Measurements from ENCODE around the gene GPR89B. TPM values are rescaled to one million over a fixed set of nuclear protein-coding genes. Genes with fewer than 3 reads are reported as not detected.
"Not testable (repeated sequence)": the region's sequence is repeated elsewhere in the genome, so short reads cannot be mapped to it uniquely, and the experiment has no call there.

Gene GPR89B
- total RNA-seq, 1 experiment from 2014 or later = 29.7 TPM

GRCh38 chr1:147912553-147912952, 15.7 kb upstream of the GPR89B start:
- DNase-seq = peak in 1 of 2 experiments; percentile 20
- H3K4me1 ChIP-seq = no peaks in the 10 kb centered on the region
- H3K4me3 ChIP-seq = no peak overlapping the region
- H3K9me3 ChIP-seq (replicated peaks) = no peaks in the 10 kb centered on the region
- no peak overlapping the region for H3K27ac ChIP-seq
- no peaks in the 10 kb centered on the region for H3K27me3 ChIP-seq
- no peaks in the 10 kb centered on the region for H3K36me3 ChIP-seq

- H3K27me3 ChIP-seq = no peaks in the 10 kb centered on the region
- no peaks in the 10 kb centered on the region for H3K36me3 ChIP-seq
- H3K9me3 ChIP-seq (replicated peaks) = no peaks in the 10 kb centered on the region
- no peak overlapping the region for H3K4me3 ChIP-seq
- no peaks in the 10 kb centered on the region for H3K4me1 ChIP-seq
- DNase-seq = no peak
- H3K27ac ChIP-seq = no peak overlapping the region
Measured at GRCh38 chr1:147913362-147913942, 14.8 kb upstream of the GPR89B start.

DNA sequence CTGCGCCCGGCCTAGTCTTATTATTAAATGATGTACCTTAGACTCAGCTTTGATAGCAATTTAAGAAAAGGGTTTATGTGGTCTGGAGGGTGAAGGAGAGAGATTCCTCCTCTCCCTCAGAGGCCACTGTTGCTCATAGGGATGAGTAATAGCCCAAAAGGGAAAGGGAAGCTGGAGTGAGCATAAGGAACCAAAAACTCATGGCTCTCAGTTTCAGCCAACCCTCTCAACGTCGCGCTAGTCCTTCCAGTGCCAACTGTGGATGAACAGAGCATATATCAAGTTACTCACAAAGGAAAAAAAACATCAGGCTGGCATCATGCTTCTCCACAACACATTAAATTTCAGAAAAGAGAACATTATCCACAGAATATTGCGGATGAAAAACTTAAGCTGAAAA, 8.3 kb upstream of the GPR89B start:
- Histone ChIP-seq H3K9me3 (replicated peaks) (no peaks in the 10 kb centered on the region), H3K4me3 (no peak overlapping the region), H3K27ac (no peak overlapping the region), H3K4me1 (no peaks in the 10 kb centered on the region), H3K27me3 (no peaks in the 10 kb centered on the region), H3K36me3 (no peaks in the 10 kb centered on the region)
- peak in 1 of 2 experiments; percentile 14 for DNase-seq

- no peak for DNase-seq
- no peak overlapping the region for H3K27ac ChIP-seq
- no peaks in the 10 kb centered on the region for H3K4me1 ChIP-seq
Measured at GRCh38 chr1:147924813-147925212, 3.4 kb upstream of the GPR89B start.

DNA sequence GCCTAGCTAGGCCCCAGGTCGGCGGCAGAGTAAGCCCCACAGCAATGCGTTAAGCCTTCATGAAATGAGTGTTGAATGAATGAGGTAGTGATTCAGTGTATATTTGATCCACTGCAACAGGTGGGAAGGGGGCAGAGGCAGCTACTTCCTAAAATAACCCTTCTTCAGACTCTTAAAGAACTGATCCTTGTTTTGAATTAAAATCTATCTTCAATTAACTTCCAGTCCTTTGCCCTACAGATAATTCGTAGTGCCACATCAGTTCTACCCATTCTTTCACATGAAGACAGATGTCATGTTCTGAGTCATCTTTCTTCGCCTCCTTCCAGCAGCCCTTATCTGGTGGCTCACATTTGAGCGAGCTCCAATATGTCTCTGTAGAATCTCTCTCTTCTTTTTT, 1.0 kb upstream of the GPR89B start:
- H3K4me1 ChIP-seq; H3K27ac ChIP-seq; H3K27me3 ChIP-seq; H3K4me3 ChIP-seq; H3K36me3 ChIP-seq; H3K9me3 ChIP-seq (replicated peaks): not testable (repeated sequence)
- peak; percentile 55 to 72 for DNase-seq

More at GRCh38 chr1:147924813-147925212, 3.4 kb upstream of the GPR89B start:
- H3K9me3 ChIP-seq (replicated peaks) = no peaks in the 10 kb centered on the region
- H3K27me3 ChIP-seq = no peaks in the 10 kb centered on the region
- H3K4me3 ChIP-seq = no peak overlapping the region
- no peaks in the 10 kb centered on the region for H3K36me3 ChIP-seq

- H3K9me3 ChIP-seq (replicated peaks); H3K36me3 ChIP-seq; DNase-seq; H3K27ac ChIP-seq; H3K4me3 ChIP-seq; H3K27me3 ChIP-seq; H3K4me1 ChIP-seq: not testable (repeated sequence)
Measured at GRCh38 chr1:147927689-147928088, 531 bp upstream of the GPR89B start.

- not testable (repeated sequence) for H3K27ac ChIP-seq; H3K4me3 ChIP-seq; DNase-seq; H3K36me3 ChIP-seq; H3K9me3 ChIP-seq (replicated peaks); H3K4me1 ChIP-seq; H3K27me3 ChIP-seq
Measured at GRCh38 chr1:147931137-147931536, 2.9 kb downstream of the GPR89B start.

DNA sequence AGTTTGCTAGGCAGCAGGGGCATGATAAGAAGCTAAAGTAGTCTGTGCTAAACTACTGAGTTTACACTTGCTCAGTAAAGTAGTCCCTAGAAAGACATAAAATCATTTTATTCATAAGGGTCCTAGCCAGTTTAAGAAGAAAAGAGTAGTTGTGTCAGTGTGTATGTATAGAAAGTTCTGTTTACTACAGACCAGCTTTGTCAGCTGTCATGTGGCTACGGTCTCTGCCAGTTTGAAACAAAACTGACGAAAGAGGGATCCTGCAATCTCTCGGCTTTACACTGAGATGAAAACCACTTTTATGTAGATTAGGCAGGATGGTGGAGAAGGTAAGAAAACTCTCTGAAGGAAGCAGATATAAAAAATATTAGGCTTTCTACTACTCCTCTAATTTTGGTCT, 7.1 kb downstream of the GPR89B start:
- H3K36me3 ChIP-seq; H3K27me3 ChIP-seq; H3K4me1 ChIP-seq; H3K4me3 ChIP-seq; H3K9me3 ChIP-seq (replicated peaks); DNase-seq; H3K27ac ChIP-seq: not testable (repeated sequence)

- not testable (repeated sequence) for H3K4me1 ChIP-seq; H3K9me3 ChIP-seq (replicated peaks); H3K27ac ChIP-seq; H3K4me3 ChIP-seq; H3K36me3 ChIP-seq; DNase-seq; H3K27me3 ChIP-seq
Measured at GRCh38 chr1:147940456-147940855, 12.2 kb downstream of the GPR89B start.

DNA sequence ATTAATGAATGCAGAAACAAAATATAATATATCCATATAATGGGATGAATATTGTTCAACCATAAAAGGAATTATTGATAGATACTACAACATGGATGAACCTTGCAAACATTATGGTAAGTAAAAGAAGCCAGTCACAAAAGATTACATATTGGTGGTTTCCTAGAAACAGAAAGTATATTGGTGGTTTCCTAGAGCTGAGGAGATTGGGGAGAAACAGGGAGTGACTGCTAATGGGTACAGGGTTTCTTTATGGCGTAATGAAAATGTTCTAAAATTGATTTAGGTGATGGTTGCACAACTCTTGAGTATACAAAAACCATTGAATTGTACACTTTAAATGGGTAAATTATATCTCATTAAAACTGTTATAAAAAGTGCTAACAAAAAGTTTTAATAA, 14.3 kb downstream of the GPR89B start:
- not testable (repeated sequence) for H3K4me1 ChIP-seq; H3K36me3 ChIP-seq; H3K27me3 ChIP-seq; DNase-seq; H3K9me3 ChIP-seq (replicated peaks); H3K4me3 ChIP-seq; H3K27ac ChIP-seq

DNA sequence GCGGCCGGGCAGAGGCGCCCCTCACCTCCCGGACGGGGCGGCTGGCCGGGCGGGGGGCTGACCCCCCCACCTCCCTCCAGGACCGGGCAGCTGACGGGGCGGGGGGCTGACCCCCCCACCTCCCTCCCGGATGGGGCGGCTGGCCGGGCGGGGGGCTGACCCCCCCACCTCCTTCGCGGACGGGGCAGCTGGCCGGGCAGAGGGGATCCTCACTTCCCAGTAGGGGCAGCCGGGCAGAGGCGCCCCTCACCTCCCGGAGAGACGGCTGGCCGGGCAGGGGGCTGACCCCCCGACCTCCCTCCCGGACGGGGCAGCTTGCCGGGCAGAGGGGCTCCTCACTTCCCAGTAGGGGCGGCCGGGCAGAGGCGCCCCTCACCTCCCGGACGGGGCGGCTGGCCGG, 21.3 kb downstream of the GPR89B start:
- H3K36me3 ChIP-seq; H3K27ac ChIP-seq; DNase-seq; H3K27me3 ChIP-seq; H3K9me3 ChIP-seq (replicated peaks); H3K4me3 ChIP-seq; H3K4me1 ChIP-seq: not testable (repeated sequence)

DNA sequence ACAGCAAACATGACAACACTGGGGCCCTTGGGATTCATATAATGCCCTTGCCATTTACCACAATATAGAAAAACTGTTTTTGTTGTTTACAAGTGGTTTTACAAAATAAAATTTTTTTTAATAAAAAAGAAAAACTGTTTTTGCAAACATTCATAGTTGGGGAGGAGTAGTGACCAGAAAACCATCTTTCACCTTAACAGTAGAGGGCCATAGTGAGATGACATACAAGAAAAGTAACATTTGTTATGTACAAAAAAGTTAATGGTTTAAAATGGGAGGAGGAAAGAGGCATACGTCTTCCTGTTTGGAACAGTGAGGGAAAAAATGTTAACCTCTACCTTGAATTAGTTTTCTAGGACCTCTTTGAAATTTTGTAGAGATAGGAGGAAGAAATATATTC, 30.7 kb downstream of the GPR89B start:
- H3K4me3 ChIP-seq = not testable (repeated sequence)

DNA sequence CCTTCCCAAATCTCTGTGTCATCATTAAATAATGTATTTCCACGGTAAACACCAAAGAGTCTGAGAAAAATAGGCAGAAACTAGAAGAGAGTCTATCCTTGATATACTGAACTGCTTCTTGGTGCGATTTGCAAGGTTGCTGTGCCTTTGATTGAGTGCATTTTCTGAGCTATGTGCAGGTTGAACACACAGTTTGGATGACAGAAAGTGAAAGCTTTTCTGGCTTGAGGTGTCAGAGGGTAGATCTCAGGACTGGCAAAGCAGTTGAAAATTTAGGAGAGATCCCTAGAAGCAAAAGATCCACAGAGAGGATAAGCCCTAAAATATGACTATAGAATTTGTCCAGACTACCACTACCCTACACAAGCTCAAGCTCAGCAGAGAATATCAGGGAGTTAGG, 31.5 kb downstream of the GPR89B start:
- not testable (repeated sequence) for DNase-seq; H3K9me3 ChIP-seq (replicated peaks)

More for the DNA sequence above, 30.7 kb downstream of the GPR89B start:
- not testable (repeated sequence) for H3K36me3 ChIP-seq; H3K9me3 ChIP-seq (replicated peaks); H3K27me3 ChIP-seq; H3K27ac ChIP-seq; DNase-seq; H3K4me1 ChIP-seq

GRCh38 chr1:147964575-147964974, 36.4 kb downstream of the GPR89B start:
- H3K27me3 ChIP-seq; H3K36me3 ChIP-seq; H3K27ac ChIP-seq; DNase-seq; H3K9me3 ChIP-seq (replicated peaks); H3K4me3 ChIP-seq; H3K4me1 ChIP-seq: not testable (repeated sequence)

More for the DNA sequence above, 31.5 kb downstream of the GPR89B start:
- H3K27ac ChIP-seq, H3K4me3 ChIP-seq, H3K27me3 ChIP-seq, H3K4me1 ChIP-seq, H3K36me3 ChIP-seq: not testable (repeated sequence)

DNA sequence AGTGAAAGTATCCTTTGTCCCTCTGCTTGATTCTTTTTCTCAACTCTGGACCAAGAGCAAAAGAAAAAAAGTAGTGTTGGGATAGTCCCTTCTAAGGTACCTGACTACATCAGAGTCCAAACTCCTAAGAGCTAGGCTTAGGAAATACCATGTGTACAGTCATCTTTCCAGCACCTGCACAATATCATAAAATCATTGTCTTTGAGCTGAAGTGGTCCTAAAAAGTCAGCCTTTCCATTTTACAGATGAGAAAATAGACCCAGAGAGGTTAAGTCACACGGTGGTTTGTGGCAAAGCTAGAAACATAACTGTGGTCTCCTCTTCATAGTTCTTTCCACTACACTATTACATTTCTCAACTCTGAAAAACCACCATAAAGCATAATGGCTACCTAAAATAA, 38.4 kb downstream of the GPR89B start:
- not testable (repeated sequence) for H3K9me3 ChIP-seq (replicated peaks); DNase-seq; H3K27ac ChIP-seq; H3K4me1 ChIP-seq; H3K4me3 ChIP-seq; H3K27me3 ChIP-seq; H3K36me3 ChIP-seq

- H3K27me3 ChIP-seq; H3K27ac ChIP-seq; H3K4me1 ChIP-seq; H3K9me3 ChIP-seq (replicated peaks); H3K36me3 ChIP-seq; H3K4me3 ChIP-seq; DNase-seq: not testable (repeated sequence)
Measured at GRCh38 chr1:147978896-147979651, 50.9 kb downstream of the GPR89B start.

Measured in SJCRH30 (cell line).